GM23338 (cell line): Measurements from ENCODE around the gene ZNF236. TPM values are rescaled to one million over a fixed set of nuclear protein-coding genes. Genes with fewer than 3 reads are reported as not detected.

Experiments
- ATAC-seq: fragments of 200-7000 bp; cut with Tn5 transposase; 3 replicates; pipeline ENCODE4 v1.9.1; 2020
- DNase-seq: peaks from one replicate; pipeline ENCODE4 v3.0.0-alpha.2; 2015; ENCODE audit warnings: low spot score
- H2AFZ ChIP-seq: fragments of 200-600 bp; sonication (generic); 2 replicates; pipeline ENCODE4 v1.8.0; 2016; ENCODE audit warnings: antibody characterized with exemption, mild to moderate bottlenecking, moderate library complexity
- H3F3A ChIP-seq: fragments of 200-600 bp; sonication (generic); replicated peaks from 2 replicates; pipeline ENCODE4 v1.8.0; 2017; ENCODE audit warnings: antibody characterized with exemption, mixed run types, low read depth
- H3K27ac ChIP-seq: fragments of 200-600 bp; sonication (generic); 2 replicates; pipeline ENCODE4 v1.6.1; 2016; ENCODE audit warnings: low read depth
- H3K27me3 ChIP-seq: fragments of 200-600 bp; sonication (generic); 2 replicates; pipeline ENCODE4 v1.8.0; 2016; ENCODE audit warnings: mild to moderate bottlenecking, mixed run types, moderate library complexity; ENCODE audit not compliant: insufficient read depth
- H3K36me3 ChIP-seq: fragments of 200-600 bp; sonication (generic); 2 replicates; pipeline ENCODE4 v1.8.0; 2016; ENCODE audit warnings: mild to moderate bottlenecking; ENCODE audit not compliant: insufficient read depth
- H3K4me1 ChIP-seq: fragments of 200-600 bp; sonication (generic); 2 replicates; pipeline ENCODE4 v1.8.0; 2016; ENCODE audit warnings: mild to moderate bottlenecking, moderate library complexity; ENCODE audit not compliant: insufficient read depth
- H3K4me2 ChIP-seq: fragments of 200-600 bp; sonication (generic); 2 replicates; pipeline ENCODE4 v1.7.1; 2017; ENCODE audit warnings: mixed run types
- H3K4me3 ChIP-seq: fragments of 200-600 bp; sonication (generic); 2 replicates; pipeline ENCODE4 v1.6.1; 2016; ENCODE audit warnings: mixed run types
- H3K79me2 ChIP-seq: fragments of 200-600 bp; sonication (generic); replicated peaks from 2 replicates; pipeline ENCODE4 v1.8.0; 2017; ENCODE audit warnings: mild to moderate bottlenecking; ENCODE audit not compliant: insufficient read depth
- H3K9me2 ChIP-seq: fragments of 200-600 bp; sonication (generic); 2 replicates; pipeline ENCODE4 v1.8.0; 2017; ENCODE audit not compliant: insufficient read depth
- H4K20me1 ChIP-seq: fragments of 200-600 bp; sonication (generic); replicated peaks from 2 replicates; pipeline ENCODE4 v1.8.0; 2017; ENCODE audit warnings: mild to moderate bottlenecking; ENCODE audit not compliant: insufficient read depth
- H3K27ac Mint-ChIP-seq: 2 replicates; pipeline ENCODE4 v1.8.0; 2020; ENCODE audit warnings: inconsistent platforms, mild to moderate bottlenecking, moderate library complexity, mixed read lengths
- H3K27me3 Mint-ChIP-seq: 3 replicates; pipeline ENCODE4 v1.8.0; 2022; ENCODE audit warnings: low read depth, mild to moderate bottlenecking, moderate library complexity, mixed read lengths, inconsistent platforms; ENCODE audit not compliant: insufficient read depth, poor library complexity
- H3K36me3 Mint-ChIP-seq: 3 replicates; pipeline ENCODE4 v1.8.0; 2021; ENCODE audit warnings: low read depth, mild to moderate bottlenecking, inconsistent platforms, moderate library complexity, mixed read lengths
- H3K4me1 Mint-ChIP-seq: 3 replicates; pipeline ENCODE4 v1.8.0; 2020; ENCODE audit warnings: mild to moderate bottlenecking, inconsistent platforms, mixed read lengths
- H3K4me3 Mint-ChIP-seq: 3 replicates; pipeline ENCODE4 v1.8.0; 2021; ENCODE audit warnings: moderate library complexity, mild to moderate bottlenecking, inconsistent platforms, mixed read lengths
- H3K9me3 Mint-ChIP-seq: 3 replicates; pipeline ENCODE4 v1.8.0; 2020; ENCODE audit warnings: moderate library complexity, mild to moderate bottlenecking, inconsistent platforms, mixed read lengths
- CREB1 ChIP-seq: fragments of 250-450 bp; sonication (Bioruptor Pico); IDR thresholded peaks from 2 replicates; pipeline ENCODE4 v1.5.0; 2020; ENCODE audit warnings: low read depth, mild to moderate bottlenecking, moderate library complexity
- ETS1 ChIP-seq: IDR thresholded peaks from 2 replicates; pipeline ENCODE4 v1.6.1; 2016; ENCODE audit warnings: antibody characterized with exemption
- EZH2 ChIP-seq: fragments of 200-600 bp; sonication (generic); IDR thresholded peaks from one replicate; pipeline ENCODE4 v1.8.0; 2017; ENCODE audit warnings: antibody characterized with exemption, mild to moderate bottlenecking, low read depth; ENCODE audit not compliant: unreplicated experiment
- EZH2phosphoT487 ChIP-seq: fragments of 200-600 bp; sonication (generic); IDR thresholded peaks from one replicate; pipeline ENCODE4 v1.8.1; 2018; ENCODE audit warnings: antibody characterized with exemption; ENCODE audit not compliant: unreplicated experiment
- JUNB ChIP-seq: IDR thresholded peaks from one replicate; pipeline ENCODE4 v1.6.1; 2016; ENCODE audit warnings: antibody characterized with exemption; ENCODE audit not compliant: unreplicated experiment
- NANOG ChIP-seq: IDR thresholded peaks from 2 replicates; pipeline ENCODE4 v1.6.1; 2016; ENCODE audit warnings: antibody characterized with exemption, borderline replicate concordance
- POLR2AphosphoS5 ChIP-seq: IDR thresholded peaks from 2 replicates; pipeline ENCODE4 v1.6.1; 2016; ENCODE audit warnings: antibody characterized with exemption, low read depth
- REST ChIP-seq: IDR thresholded peaks from one replicate; pipeline ENCODE4 v1.6.1; 2018; ENCODE audit warnings: antibody characterized with exemption; ENCODE audit not compliant: unreplicated experiment
- STAT1 ChIP-seq: IDR thresholded peaks from one replicate; pipeline ENCODE4 v1.6.1; 2016; ENCODE audit warnings: antibody characterized with exemption; ENCODE audit not compliant: unreplicated experiment
- ZNF114 ChIP-seq: fragments of 250-450 bp; sonication (Bioruptor Pico); IDR thresholded peaks from 2 replicates; pipeline ENCODE4 v1.5.0; 2020; ENCODE audit warnings: mild to moderate bottlenecking, moderate library complexity
- ZNF462 ChIP-seq: fragments of 250-450 bp; sonication (Bioruptor Pico); IDR thresholded peaks from 2 replicates; pipeline ENCODE4 v1.5.0; 2020; ENCODE audit warnings: mild to moderate bottlenecking, moderate library complexity
- polyA plus RNA-seq: library from polyadenylated mRNA; unstranded; fragments of >200 nt; fragmentation: Nextera tagmentation; extraction: Ambion mirVana; gene quantifications from 2 replicates; pipeline ENCODE4 v1.2.1, GENCODE V29; 2016
- total RNA-seq: library from RNA; depleted of rRNA; stranded (reverse); fragments of >200 nt; shearing (Covaris generic); gene quantifications from 2 replicates; pipeline ENCODE4 v1.2.3, GENCODE V29; 2014
- TF ChIP-seq, protein P1 (sequence below), 2 experiments: fragments of 200-600 bp in 1 of 2; sonication (generic) in 1 of 2; conservative IDR thresholded peaks; 2 replicates each; pipeline versions ENCODE4 v1.5.1 to v1.6.1; 2016 to 2017; ENCODE audit warnings: antibody characterized with exemption in 2 of 2, low read depth in 2 of 2, mild to moderate bottlenecking in 2 of 2, moderate library complexity in 1 of 2

Gene ZNF236
- total and polyA plus RNA-seq, 2 experiments from 2014 or later, result 8.9 to 16.3 TPM

- no peak for TF ChIP-seq ETS1
- TF ChIP-seq NANOG, result no peak
- no peak for TF ChIP-seq JUNB
- TF ChIP-seq, protein P1, sequence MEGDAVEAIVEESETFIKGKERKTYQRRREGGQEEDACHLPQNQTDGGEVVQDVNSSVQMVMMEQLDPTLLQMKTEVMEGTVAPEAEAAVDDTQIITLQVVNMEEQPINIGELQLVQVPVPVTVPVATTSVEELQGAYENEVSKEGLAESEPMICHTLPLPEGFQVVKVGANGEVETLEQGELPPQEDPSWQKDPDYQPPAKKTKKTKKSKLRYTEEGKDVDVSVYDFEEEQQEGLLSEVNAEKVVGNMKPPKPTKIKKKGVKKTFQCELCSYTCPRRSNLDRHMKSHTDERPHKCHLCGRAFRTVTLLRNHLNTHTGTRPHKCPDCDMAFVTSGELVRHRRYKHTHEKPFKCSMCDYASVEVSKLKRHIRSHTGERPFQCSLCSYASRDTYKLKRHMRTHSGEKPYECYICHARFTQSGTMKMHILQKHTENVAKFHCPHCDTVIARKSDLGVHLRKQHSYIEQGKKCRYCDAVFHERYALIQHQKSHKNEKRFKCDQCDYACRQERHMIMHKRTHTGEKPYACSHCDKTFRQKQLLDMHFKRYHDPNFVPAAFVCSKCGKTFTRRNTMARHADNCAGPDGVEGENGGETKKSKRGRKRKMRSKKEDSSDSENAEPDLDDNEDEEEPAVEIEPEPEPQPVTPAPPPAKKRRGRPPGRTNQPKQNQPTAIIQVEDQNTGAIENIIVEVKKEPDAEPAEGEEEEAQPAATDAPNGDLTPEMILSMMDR (conservative IDR thresholded peaks at IDR 0.05; ENCODE audit: low read depth in 2 of 2), result no peak
- TF ChIP-seq EZH2phosphoT487, result no peak
- no peak for TF ChIP-seq EZH2
- TF ChIP-seq ZNF114 (CRISPR knock-in tag), result no peak
Observed at GRCh38 chr18:76986406-76986805, 164.0 kb downstream of the ZNF236 start (continued).

DNA sequence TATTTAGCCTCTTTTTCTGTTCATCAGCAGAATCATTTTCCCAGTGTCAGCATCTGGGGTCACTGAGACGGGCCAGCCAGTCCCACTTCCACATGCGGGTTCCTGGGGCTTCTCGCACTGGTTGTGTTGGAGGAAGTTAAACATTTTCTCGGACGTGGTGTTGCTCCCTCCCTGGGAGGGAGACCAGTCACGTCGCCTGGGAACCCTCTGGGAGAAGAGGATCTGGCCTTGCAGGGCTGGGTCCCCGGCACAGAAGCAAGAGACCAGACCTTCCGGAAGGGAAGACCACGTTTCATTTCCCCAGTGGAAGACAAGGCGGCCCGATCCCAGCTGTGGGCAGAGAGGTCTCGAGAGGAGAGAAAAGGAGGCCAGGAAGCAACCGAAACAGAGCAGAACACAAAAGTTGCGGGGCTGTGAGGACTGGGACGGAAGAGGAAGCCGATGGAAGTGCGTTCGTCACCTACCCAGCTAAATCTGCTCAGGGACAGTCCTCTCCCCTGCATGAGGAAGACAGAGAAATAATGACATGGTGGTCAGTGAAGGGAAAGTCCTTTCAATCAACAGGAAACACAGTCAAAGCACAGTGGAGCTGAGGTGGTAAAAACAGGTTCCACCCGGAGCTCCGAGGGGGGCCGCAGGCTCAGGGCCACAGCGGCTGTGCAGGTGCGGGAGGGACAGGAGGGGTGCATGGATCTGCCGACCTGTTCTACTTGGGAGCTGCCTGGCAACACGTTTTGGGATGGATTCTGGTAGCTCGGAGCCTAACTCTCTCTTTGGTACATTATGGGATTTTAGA lies 165.9 kb downstream of the ZNF236 start:
- no peaks in the 10 kb centered on the region for H3K36me3 Mint-ChIP-seq
- H3K79me2 ChIP-seq, result no peaks in the 10 kb centered on the region
- H3K27me3 Mint-ChIP-seq, result peaks cover 3% of the 10 kb centered on the region
- H3K4me3 ChIP-seq, result no peak overlapping the region
- H3F3A ChIP-seq, result no peaks in the 10 kb centered on the region
- H3K4me3 Mint-ChIP-seq, result no peak overlapping the region
- ATAC-seq (no peak; the same call in 2 of the 3 replicates), DNase-seq (no peak)
- H3K36me3 ChIP-seq, result no peaks in the 10 kb centered on the region
- H3K4me1 Mint-ChIP-seq, result peaks cover 23% of the 10 kb centered on the region
- H2AFZ ChIP-seq, result no peak overlapping the region
- H3K4me2 ChIP-seq, result no peak overlapping the region
- no peaks in the 10 kb centered on the region for H3K9me2 ChIP-seq
- H3K27me3 ChIP-seq, result no peaks in the 10 kb centered on the region
- H4K20me1 ChIP-seq, result no peaks in the 10 kb centered on the region
- H3K4me1 ChIP-seq, result no peaks in the 10 kb centered on the region
- H3K27ac ChIP-seq, result no peak overlapping the region
- H3K9me3 Mint-ChIP-seq, result no peaks in the 10 kb centered on the region
- peak overlapping the region; percentile 43; the same call in 1 of the 2 replicates for H3K27ac Mint-ChIP-seq
- TF ChIP-seq POLR2AphosphoS5 (no peak), EZH2phosphoT487 (no peak), ZNF462 (CRISPR knock-in tag) (no peak), CREB1 (CRISPR knock-in tag) (no peak), REST (no peak), EZH2 (no peak), STAT1 (no peak)
